ENCODE data around the gene EXOC6. TPM values are rescaled to one million over a fixed set of nuclear protein-coding genes. Genes with fewer than 3 reads are reported as not detected.

The EXOC6 gene
- total RNA-seq, 1 experiment from 2014 or later: 12.9 TPM

DNA sequence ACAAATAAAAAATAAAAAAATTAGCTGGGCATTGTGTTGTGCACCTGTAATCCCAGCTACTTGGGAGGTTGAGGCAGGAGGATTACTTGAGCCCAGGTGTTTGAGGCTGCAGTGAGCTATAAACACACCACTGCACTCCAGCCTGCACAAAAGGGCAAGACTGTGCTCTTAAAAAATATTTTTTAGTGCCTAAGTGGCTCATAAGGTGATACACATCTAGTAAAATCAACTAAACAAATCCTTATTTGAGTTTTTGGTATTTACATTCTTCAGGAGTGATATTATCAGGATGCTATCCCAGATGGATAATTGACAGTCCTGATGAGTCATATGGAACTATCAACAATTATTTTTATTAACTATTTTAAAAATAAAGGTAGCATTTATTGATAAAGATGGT, 93.9 kb downstream of the EXOC6 start:
- ChIA-PET POLR2A (no interaction called here), RAD21 (ENCODE audit: low non-redundant PET in 1 of 2, low total read pairs in 2 of 2, uncharacterized antibody in 2 of 2, unreplicated experiment in 2 of 2) (no interaction called here), CTCF (no interaction called here)
- TF ChIP-seq EZH2phosphoT487 (IDR thresholded peaks at IDR 0.05; ENCODE audit: borderline replicate concordance) (no peak), CEBPB (IDR thresholded peaks at IDR 0.05; ENCODE audit: low read depth) (no peak), ZNF274 (IDR thresholded peaks at IDR 0.05; ENCODE audit: low read depth, low read length) (no peak), SRF (IDR thresholded peaks at IDR 0.05; ENCODE audit: low read depth) (no peak), CBX3 (IDR thresholded peaks at IDR 0.05; ENCODE audit: low read depth) (no peak), REST (IDR thresholded peaks at IDR 0.05; ENCODE audit: low read depth) (no peak), YY1 (IDR thresholded peaks at IDR 0.05; ENCODE audit: extremely low read depth, insufficient replicate concordance, low read depth, low read length) (no peak)
- TF ChIP-seq, protein P1, sequence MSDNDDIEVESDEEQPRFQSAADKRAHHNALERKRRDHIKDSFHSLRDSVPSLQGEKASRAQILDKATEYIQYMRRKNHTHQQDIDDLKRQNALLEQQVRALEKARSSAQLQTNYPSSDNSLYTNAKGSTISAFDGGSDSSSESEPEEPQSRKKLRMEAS (IDR thresholded peaks at IDR 0.05): no peak
- Histone ChIP-seq H3K4me2 (ENCODE audit: low read length) (no peak overlapping the region), H4K20me1 (ENCODE audit: insufficient read depth) (no peaks in the 10 kb centered on the region), H3K79me2 (ENCODE audit: insufficient read depth, low read length) (no peaks in the 10 kb centered on the region), H3K4me1 (ENCODE audit: control insufficient read depth in 1 of 2, insufficient read depth in 2 of 2, low read length in 2 of 2) (no peaks in the 10 kb centered on the region), H3K9me2 (ENCODE audit: insufficient read depth) (no peaks in the 10 kb centered on the region), H3K36me3 (ENCODE audit: control insufficient read depth in 1 of 2, insufficient read depth in 2 of 2, low read length in 2 of 2) (0 out of 4 replicates have a peak, but pooled peaks cover 0 to 2% of the 10 kb centered on the region in 2 experiments), H3K4me3 (replicated peaks in 1 of 2; ENCODE audit: low read depth in 1 of 2, low read length in 2 of 2) (no peak overlapping the region), H3K27ac (ENCODE audit: low read depth, low read length) (no peak overlapping the region), H3K27me3 (ENCODE audit: insufficient read depth, low read length) (no peaks in the 10 kb centered on the region), H3K9ac (ENCODE audit: low read length) (no peak overlapping the region), H2AFZ (ENCODE audit: low read depth, low read length, poor library complexity, severe bottlenecking) (no peak overlapping the region), H3K9me3 (ENCODE audit: control insufficient read depth in 1 of 2, insufficient read depth in 1 of 2, low read depth in 1 of 2, low read length in 2 of 2) (no peaks in the 10 kb centered on the region)
- intact Hi-C loops (cut with micrococcal nuclease): no loop called here
- ATAC-seq: no peak
- BruUV-seq (replicated peaks): no TSS peak
- no peak for DNase-seq (ENCODE audit: low read depth, low spot score)
